HG03575 (cell line): ENCODE data around the gene KHDC3L.
"Not testable (repeated sequence)": the region's sequence is repeated elsewhere in the genome, so short reads cannot be mapped to it uniquely, and the experiment has no call there.

Experiments
- ATAC-seq: cut with Tn5 transposase; IDR thresholded peaks from one replicate; pipeline ENCODE4 v1.9.1; 2021; ENCODE audit not compliant: unreplicated experiment, insufficient number of reproducible peaks, low FRiP score; ENCODE audit errors: extremely low read depth

KHDC3L gene

DNA sequence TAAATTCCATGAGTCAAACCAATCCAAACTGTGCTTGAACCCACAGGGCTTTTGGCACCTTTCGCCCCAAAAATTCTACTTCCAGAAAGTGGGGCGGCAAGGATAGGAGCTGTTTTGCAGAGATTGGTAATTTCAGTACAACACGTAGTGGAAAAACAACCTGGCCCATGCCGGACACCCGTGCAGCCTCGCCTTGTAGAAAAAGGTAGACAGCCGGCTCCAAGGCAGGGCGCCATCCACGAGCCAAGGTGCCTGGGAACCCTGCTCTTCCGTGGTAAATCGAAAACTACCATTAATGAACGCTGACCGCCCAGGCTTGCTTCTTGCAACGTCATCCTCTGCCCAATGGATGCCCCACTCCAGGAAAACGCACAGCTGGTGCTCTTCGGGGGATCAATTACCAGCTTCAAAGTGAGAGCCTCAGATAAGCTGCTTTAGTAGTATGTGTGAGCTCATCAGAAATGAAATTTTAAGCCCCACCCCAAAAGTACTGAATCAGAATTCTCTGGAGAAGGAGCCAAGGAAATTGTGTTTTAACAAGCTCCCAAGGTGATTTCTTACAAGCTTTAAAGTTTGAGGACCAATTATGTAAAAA, 5.4 kb downstream of the KHDC3L start:
- no peak for ATAC-seq

DNA sequence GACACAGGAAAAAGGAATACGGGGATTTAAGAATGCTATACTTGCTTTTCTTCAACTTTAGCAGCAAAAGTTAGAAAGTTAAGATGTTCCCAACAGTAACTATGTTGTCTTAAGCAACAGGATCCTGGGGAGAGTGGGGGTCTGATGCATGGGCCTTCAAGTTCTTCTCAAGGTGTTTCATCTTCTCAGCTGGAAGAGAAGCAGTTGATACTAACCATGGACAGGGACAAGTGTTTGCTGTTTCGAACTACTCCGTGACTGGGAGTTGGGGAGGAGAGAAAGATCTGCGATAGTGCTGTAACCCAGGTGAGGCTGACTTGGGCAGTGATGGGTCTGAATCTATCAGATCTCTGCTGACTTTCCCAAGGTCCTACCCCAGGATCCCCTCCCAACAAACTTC, 6.2 kb downstream of the KHDC3L start:
- ATAC-seq: no peak

- ATAC-seq: no peak
Observed at GRCh38 chr6:73369157-73369556, 6.7 kb downstream of the KHDC3L start.

- ATAC-seq: no peak
Observed at GRCh38 chr6:73369563-73369962, 7.1 kb downstream of the KHDC3L start, which contains the start of gene OOEP. Gene OOEP (minus strand): TSS chr6:73369897. CDS start chr6:73369792, 105 bp downstream.

DNA sequence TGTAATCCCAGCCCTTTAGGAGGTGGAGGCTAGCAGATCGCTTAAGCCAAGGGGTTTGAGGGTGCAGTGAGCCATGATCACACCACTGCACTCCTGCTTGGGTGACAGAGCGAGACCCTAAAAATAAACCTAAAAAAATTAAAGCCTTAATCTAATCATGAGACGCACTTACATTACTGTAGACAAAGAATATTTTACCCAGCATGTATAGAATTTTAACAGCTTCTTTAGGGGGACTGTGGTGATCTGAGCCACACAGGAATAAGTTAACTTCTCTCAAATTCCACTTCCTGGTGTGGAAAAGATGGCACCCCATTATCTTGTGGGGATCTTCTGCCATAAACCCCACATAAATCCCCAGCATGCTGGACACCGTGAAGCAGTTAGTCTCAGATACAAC, 9.5 kb downstream of the KHDC3L start:
- no peak for ATAC-seq

- no peak for ATAC-seq
Observed at GRCh38 chr6:73372516-73372915, 10.1 kb downstream of the KHDC3L start.

GRCh38 chr6:73375216-73375615, 12.8 kb downstream of the KHDC3L start:
- ATAC-seq: no peak

DNA sequence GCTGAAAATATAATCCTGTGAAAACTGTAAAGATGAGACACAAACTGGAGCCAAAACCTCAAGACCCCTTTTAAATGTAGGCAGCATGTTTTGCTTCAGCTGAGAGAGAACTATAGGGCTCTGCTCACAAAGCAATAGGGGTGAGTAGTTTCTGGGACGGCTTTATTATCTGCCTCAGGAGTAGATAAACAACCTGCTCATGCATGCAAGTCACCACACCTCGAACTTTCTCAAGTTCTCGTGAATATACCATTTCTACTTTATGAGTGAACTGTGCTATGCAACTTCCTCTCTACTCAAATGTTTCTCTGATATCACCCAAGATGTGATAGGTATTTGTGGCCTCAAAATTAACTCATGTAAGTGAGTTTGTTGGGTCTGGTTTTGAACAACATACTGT, 14.8 kb downstream of the KHDC3L start:
- ATAC-seq: no peak

- not testable (repeated sequence) for ATAC-seq
Observed at GRCh38 chr6:73381531-73381930, 19.1 kb downstream of the KHDC3L start.

DNA sequence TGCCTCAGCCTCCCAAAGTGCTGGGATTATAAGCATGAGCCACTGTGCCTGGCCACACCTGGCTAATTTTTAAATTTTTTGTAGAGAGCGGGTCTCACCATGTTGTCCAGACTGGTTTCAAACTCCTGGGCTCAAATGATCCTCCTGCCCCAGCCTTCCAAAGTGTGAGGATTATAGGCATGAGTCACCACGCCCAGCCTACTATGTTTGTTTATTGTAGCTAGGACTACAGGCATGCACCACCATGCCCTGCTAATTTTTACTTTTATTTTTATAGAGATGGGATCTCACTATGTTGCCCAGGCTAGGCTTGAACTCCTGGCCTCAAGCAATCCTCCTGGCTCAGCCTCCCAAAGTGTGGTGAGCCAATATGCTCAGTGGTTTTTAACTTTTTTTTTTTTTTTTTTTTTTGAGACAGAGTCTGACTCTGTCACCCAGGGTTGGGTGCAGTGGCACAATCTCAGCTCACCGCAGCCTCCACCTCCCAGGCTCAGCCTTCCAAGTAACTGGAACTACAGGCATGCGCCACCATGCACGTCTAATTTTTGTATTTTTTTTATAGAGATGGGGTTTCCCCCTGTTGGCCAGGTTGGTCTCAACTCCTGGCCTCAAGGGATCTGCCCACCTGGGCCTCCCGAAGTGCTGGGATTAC, 20.1 kb downstream of the KHDC3L start:
- ATAC-seq: no peak

GRCh38 chr6:73388433-73388799, 26.0 kb downstream of the KHDC3L start:
- no peak for ATAC-seq

DNA sequence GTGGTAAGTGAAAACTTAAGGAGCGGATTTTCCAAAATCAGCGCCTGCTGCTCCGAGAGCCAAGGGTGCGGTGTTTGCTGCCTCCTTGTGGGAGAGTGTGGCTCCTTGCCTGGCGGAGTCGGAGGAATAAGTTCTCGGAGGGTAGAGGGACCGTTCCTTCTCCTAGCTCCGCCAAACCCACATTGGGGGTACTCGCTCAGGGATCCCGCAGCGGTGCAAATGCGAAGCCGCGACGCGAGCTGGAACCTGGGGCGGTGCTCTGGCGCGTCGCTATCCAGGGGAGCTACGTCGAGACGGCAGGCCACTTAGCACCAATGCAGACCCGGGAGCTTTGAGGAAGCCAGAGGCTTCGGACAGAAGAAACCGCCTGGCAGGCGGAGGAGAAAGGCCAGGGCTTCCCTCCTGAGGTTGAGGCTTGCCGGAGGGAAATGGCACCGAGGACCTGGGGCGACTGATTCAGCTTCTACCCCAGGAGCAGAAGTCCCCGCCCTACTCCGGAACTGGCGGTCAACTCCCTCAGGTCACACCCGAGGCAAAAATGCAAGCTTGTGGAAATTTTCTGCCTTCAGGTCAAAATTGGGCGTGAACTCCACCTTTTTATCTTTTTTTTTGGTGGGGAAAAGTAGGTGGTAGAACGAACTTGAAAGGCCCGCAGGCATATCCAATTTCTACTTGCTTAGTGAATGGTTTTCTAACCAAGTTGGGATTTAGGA, 26.5 kb downstream of the KHDC3L start:
- no peak for ATAC-seq

GRCh38 chr6:73389854-73390253, 27.4 kb downstream of the KHDC3L start:
- ATAC-seq: no peak

DNA sequence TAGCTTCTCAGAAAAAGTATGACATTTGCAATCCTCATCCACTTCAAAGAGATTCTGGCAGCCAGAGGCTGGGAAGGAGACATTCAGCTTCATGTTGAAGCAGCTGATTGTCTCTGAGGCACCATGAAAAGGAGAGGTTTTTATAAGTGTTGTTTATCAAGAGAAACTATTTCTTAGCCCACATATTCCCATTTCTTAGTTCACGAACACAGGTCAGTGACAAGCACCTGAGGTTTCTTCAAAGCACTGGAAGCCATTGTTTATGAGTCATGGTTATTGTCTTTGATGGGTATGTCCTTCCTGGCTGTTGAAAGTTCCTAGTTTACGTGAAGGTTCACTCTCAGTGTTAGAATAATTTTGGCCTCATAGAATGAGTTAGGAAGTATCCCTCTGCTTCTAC, 29.2 kb downstream of the KHDC3L start:
- ATAC-seq: no peak

DNA sequence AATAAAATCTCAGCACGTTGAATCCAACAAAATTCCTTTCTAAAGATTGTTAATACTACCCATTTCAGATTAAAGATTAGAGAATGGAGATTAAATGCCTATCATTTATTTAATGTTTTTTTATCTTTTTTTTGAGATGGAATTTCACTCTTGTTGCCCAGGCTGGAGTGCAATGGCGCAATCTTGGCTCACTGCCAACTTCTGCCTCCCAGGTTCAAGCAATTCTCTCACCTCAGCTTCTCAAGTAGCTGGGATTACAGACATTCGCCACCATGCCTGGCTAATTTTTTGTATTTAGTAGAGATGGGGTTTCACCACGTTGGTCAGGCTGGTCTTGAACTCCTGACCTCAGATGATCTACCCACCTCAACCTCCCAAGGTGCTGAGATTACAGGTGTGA, 29.7 kb downstream of the KHDC3L start:
- ATAC-seq: not testable (repeated sequence)

GRCh38 chr6:73393278-73393677, 30.8 kb downstream of the KHDC3L start:
- ATAC-seq: no peak

DNA sequence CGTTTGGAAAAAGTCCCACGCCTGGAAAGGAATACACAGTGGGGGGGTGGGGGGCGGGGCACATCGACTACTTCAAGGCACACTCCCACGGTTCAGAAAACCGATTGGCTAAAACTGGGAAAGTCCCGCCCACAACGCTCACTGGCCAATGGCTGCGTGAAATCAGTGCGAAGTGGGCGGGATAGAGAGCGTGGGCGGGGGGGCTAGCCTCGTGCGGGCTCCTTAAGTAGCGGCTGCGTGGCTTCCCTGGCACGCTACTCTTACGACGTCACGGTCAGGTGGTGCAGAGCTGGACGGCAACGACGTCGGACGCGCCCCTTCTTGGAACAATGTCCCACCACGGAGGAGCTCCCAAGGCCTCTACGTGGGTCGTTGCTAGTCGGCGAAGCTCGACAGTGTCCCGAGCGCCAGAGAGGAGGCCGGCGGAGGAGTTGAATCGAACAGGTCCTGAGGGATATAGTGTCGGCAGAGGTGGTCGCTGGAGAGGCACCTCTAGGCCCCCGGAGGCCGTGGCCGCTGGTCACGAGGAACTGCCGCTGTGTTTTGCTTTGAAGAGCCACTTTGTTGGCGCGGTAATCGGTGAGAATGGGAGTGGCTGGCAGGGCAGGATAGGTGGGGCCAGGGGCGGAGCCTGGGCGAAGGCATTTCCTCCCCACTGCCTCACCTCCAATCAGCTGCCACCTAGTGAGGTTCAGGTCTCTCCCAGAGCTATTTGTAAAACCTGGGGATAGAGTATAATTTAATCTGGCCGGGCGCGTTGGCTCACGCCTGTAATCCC, 32.3 kb downstream of the KHDC3L start, which contains the start of gene DDX43:
DDX43 (plus strand) TSS at position 252 of the 778 bp plus-strand sequence; CDS start at position 330, 78 bp downstream.
- no peak for ATAC-seq

DNA sequence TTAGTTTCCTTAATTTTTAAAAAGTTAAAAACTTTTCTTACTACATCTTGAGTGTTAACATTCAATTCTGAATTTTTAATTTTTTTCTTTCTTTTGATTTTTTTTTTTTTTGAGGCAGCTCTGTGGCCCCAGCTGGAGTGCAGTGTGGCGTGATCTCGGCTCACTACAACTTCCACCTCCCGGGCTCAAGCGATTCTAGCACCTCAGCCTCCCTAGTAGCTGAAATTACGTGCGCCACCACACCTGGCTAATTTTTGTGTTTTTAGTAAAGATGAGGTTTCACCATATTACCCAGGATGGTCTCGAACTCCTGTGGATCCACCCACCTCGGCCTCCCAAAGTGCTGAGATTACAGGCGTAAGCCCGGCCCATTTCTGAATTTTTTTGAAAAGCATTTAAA, 33.4 kb downstream of the KHDC3L start:
- no peak for ATAC-seq

- no peak for ATAC-seq
Observed at GRCh38 chr6:73400656-73401055, 38.2 kb downstream of the KHDC3L start.
